Adrenal gland (tissue), 5 donors: Measurements from ENCODE around the gene VPS13D.

Experiments
- POLR2A ChIP-seq, 2 donors: fragments of 450-650 bp; IDR thresholded peaks; one replicate each; pipeline ENCODE4 v1.6.1; 2017; ENCODE audit warnings: antibody characterized with exemption in 2 of 2, mild to moderate bottlenecking in 2 of 2, moderate library complexity in 1 of 2
- TF ChIP-seq, protein P1 (sequence below), 6 experiments: fragments of 450-650 bp in 4 of 6; fragments of 200-600 bp in 2 of 6; sonication (generic) in 1 of 6; IDR thresholded peaks; 1 replicate in 5 of 6; 2 replicates in 1 of 6; pipeline versions ENCODE4 v1.5.1 to v1.8.0; 2016 to 2021; ENCODE audit warnings: antibody characterized with exemption in 6 of 6, mild to moderate bottlenecking in 2 of 6, moderate library complexity in 1 of 6
- donor health status: DM: no; HTN: no; CAD: no.

DNA sequence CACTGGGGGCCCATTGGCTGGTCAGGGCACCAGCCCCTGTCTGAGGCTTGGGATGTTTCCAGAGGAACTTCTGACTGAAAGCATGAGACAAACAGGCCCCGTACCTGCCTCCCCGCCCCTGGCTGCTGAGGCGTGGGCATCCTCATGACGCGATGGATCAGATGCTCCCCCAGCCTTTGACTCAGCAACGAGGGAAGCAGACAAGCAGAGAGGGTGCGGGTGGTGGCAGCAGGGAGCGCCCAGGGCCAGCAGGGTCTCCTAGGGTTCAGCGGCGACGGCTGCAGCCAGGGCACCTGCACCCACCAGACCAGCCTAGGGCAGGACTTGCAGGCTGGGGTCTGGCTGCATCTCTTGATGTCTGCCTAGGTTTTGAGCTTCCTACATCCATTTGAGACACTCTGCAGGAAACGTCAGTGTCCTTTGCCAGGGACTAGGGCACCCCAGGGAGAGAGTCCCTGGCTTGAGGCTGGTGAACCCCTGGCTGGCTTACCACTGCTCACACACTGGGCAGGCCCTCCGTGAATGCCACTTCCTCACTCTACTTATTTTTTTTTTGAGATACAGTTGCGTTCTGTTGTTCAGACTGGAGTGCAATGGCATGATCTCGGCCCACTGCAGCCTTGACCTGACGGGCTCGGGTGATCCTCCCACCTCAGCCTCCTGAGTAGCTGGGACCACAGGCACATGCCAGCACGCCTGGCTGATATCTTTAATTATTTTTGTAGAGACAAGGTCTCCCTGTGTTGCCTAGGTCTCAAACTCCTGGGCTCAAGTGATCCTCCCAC lies 324.9 kb downstream of the VPS13D start:
- TF ChIP-seq, protein P1, sequence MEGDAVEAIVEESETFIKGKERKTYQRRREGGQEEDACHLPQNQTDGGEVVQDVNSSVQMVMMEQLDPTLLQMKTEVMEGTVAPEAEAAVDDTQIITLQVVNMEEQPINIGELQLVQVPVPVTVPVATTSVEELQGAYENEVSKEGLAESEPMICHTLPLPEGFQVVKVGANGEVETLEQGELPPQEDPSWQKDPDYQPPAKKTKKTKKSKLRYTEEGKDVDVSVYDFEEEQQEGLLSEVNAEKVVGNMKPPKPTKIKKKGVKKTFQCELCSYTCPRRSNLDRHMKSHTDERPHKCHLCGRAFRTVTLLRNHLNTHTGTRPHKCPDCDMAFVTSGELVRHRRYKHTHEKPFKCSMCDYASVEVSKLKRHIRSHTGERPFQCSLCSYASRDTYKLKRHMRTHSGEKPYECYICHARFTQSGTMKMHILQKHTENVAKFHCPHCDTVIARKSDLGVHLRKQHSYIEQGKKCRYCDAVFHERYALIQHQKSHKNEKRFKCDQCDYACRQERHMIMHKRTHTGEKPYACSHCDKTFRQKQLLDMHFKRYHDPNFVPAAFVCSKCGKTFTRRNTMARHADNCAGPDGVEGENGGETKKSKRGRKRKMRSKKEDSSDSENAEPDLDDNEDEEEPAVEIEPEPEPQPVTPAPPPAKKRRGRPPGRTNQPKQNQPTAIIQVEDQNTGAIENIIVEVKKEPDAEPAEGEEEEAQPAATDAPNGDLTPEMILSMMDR (IDR thresholded peaks at IDR 0.05) = no peak
- no peak for TF ChIP-seq POLR2A (IDR thresholded peaks at IDR 0.05)
